ENCODE results near the gene FCF1. TPM values are rescaled to one million over a fixed set of nuclear protein-coding genes. Genes with fewer than 3 reads are reported as not detected.
A peak's percentile ranks its signal among the peaks of the same experiment; 100 is the strongest.

The FCF1 gene
- total and polyA plus RNA-seq, 9 of the 15 experiments (the other 6 are each of a cell fraction or from before 2014, with no cell fraction given) = 6.8 to 91.9 (median 40.0) TPM

DNA sequence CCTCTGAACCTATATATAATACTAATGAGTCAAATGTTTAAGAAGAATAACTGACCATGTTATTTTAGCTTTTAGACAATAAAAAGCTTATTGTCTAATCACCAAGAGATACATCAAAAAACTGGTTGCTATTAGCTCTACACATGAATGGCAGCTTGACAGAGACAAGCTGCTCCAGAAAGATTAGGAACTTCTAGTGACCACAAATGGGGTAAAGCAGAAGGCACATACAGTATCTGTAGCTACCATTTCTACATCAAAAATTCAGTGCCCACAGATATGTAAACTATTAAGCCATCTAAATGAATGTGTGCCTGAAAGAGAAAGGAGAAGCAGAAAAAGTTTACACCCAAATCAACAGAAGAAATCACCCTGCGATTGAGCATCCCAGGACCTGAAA lies 2.5 kb upstream of the FCF1 start (continued):
- TF ChIP-seq GTF3C2 (IDR thresholded peaks at IDR 0.05; ENCODE audit: borderline replicate concordance, extremely low read depth, insufficient read length) = no peak
- peak; percentile 21 for TF ChIP-seq HDAC3 (IDR thresholded peaks at IDR 0.05; ENCODE audit: borderline replicate concordance, partially characterized antibody)
- no peak for TF ChIP-seq TARDBP (IDR thresholded peaks at IDR 0.05)
- no peak for TF ChIP-seq MCM2 (IDR thresholded peaks at IDR 0.05; ENCODE audit: low read depth)
- TF ChIP-seq ARID2 (IDR thresholded peaks at IDR 0.05) = no peak
- peak; percentile 53 for TF ChIP-seq EP300 (IDR thresholded peaks at IDR 0.05; ENCODE audit: low read length)
- no peak for TF ChIP-seq SIRT6 (IDR thresholded peaks at IDR 0.05; ENCODE audit: low read depth, low read length)
- no peak for TF ChIP-seq RREB1 (CRISPR knock-in tag; IDR thresholded peaks at IDR 0.05)
- TF ChIP-seq E2F3 (CRISPR knock-in tag; IDR thresholded peaks at IDR 0.05) = no peak
- TF ChIP-seq RBM15 (IDR thresholded peaks at IDR 0.05; ENCODE audit: insufficient read depth, low read length) = no peak
- no peak for TF ChIP-seq ZNF175 (CRISPR knock-in tag; IDR thresholded peaks at IDR 0.05; ENCODE audit: low read depth)
- no peak for TF ChIP-seq CREB3L1 (IDR thresholded peaks at IDR 0.05; ENCODE audit: borderline replicate concordance, low read depth)
- peak; percentile 82 for TF ChIP-seq CBFA2T2 (conservative IDR thresholded peaks at IDR 0.05)
- TF ChIP-seq MXI1 (IDR thresholded peaks at IDR 0.05; ENCODE audit: low read depth, low read length) = no peak
- peak; percentile 49; the same call in 1 of the 2 replicates for TF ChIP-seq ESRRA (IDR thresholded peaks at IDR 0.05; ENCODE audit: borderline replicate concordance, low read depth)
- TF ChIP-seq RNF2 (IDR thresholded peaks at IDR 0.05) = no peak
- TF ChIP-seq KDM5B (IDR thresholded peaks at IDR 0.05; ENCODE audit: insufficient replicate concordance, low read depth, low read length) = no peak
- no peak for TF ChIP-seq ZNF23 (CRISPR knock-in tag; IDR thresholded peaks at IDR 0.05)
- no peak for TF ChIP-seq BCL6 (CRISPR knock-in tag; IDR thresholded peaks at IDR 0.05)
- TF ChIP-seq ZNF668 (CRISPR knock-in tag; IDR thresholded peaks at IDR 0.05) = no peak
- TF ChIP-seq WHSC1 (IDR thresholded peaks at IDR 0.05; ENCODE audit: low read length) = no peak
